GM12864 (cell line): Measurements from ENCODE around the gene HIP1R.

Source experiments
- DNase-seq: peaks from one replicate; pipeline ENCODE4 v3.0.0-alpha.2; 2011; ENCODE audit warnings: low read depth
- H3K4me3 ChIP-seq: 2 replicates; pipeline ENCODE4 v1.5.1; 2011; ENCODE audit warnings: mild to moderate bottlenecking, low read depth, low read length, control low read depth
- TF ChIP-seq, protein P1 (sequence below): IDR thresholded peaks from 2 replicates; pipeline ENCODE4 v1.5.1; 2011; ENCODE audit warnings: low read depth, mild to moderate bottlenecking, moderate library complexity, low read length, control low read depth, inconsistent platforms; ENCODE audit errors: missing control alignments

The HIP1R gene

DNA sequence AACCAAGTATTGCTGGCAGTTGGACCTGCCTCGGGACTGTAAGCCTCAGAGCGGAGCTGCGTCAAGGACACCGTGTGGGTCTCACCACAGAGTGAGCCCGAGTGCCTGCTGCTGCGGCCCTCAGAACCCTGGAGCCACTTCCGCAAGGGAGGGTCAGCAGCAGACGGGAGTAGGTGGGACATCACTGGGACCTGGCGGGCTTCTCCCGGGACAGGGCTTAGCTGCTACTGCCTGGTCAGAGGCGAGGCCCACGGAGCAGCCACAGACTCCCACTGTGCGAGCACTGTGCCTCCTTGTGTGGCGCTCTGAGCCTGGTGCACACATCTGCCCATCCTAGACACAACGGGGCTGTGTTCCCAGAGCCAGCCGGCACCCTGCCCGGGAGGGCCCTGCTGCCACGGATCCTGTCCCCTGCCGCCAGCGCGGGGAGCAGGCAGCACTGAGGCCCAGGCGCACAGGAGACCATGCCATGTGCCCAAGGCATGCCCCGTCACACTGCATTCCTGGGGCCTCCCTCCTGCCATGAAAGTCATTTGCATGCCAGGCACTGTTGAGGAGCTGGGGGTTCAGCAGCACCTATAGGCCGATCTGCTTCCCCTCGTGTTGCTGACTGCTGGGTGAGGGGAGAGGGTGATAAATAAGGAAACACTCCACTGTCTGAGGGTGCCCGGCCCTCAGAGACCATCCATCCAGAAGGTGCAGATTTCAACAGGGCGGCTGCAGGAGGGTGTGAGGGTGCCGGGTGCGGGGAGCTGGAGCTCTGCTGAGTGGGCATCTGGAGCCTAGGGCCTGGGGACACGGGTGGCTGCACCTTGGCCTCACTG, 10.0 kb downstream of the HIP1R start:
- no peak overlapping the region for H3K4me3 ChIP-seq
- DNase-seq: no peak
- TF ChIP-seq, protein P1, sequence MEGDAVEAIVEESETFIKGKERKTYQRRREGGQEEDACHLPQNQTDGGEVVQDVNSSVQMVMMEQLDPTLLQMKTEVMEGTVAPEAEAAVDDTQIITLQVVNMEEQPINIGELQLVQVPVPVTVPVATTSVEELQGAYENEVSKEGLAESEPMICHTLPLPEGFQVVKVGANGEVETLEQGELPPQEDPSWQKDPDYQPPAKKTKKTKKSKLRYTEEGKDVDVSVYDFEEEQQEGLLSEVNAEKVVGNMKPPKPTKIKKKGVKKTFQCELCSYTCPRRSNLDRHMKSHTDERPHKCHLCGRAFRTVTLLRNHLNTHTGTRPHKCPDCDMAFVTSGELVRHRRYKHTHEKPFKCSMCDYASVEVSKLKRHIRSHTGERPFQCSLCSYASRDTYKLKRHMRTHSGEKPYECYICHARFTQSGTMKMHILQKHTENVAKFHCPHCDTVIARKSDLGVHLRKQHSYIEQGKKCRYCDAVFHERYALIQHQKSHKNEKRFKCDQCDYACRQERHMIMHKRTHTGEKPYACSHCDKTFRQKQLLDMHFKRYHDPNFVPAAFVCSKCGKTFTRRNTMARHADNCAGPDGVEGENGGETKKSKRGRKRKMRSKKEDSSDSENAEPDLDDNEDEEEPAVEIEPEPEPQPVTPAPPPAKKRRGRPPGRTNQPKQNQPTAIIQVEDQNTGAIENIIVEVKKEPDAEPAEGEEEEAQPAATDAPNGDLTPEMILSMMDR: no peak

DNA sequence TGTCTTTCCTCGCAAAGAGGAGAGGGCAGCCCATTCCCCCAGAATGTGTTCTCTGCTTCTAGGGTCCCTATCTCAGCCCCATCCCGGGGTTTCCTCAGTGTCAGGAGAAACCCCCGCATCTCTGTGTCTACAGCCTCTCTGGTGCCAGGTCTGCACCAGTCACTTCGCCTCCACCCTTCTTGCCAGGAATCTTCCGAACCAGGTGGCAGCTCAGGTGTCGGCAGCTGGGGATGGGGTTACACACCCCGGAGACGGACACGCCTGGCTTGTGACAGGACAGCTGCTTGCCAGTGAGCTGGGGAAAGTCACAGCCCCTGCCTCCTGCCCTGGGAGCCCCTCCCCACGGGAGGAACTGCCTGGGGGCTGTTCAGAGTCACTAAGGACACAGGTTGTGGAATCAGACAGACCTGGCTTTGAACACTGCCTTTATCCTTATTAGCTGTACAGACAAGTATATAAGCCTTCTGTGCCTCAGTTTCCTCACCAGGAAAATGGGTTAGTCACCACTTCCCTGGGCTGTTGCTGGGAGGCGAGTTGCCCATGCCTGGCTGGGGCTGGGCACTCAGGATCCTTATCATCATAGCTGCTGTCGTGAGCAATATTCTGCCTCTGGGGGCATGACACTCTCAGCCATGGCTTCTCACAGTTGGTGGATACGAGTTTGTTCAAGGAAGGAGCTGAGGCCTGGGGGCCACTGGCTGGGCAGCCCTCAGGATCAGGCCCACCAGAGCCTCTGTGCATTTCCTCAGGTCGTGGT, 10.8 kb downstream of the HIP1R start:
- no peak for DNase-seq
- TF ChIP-seq, protein P1: no peak

DNA sequence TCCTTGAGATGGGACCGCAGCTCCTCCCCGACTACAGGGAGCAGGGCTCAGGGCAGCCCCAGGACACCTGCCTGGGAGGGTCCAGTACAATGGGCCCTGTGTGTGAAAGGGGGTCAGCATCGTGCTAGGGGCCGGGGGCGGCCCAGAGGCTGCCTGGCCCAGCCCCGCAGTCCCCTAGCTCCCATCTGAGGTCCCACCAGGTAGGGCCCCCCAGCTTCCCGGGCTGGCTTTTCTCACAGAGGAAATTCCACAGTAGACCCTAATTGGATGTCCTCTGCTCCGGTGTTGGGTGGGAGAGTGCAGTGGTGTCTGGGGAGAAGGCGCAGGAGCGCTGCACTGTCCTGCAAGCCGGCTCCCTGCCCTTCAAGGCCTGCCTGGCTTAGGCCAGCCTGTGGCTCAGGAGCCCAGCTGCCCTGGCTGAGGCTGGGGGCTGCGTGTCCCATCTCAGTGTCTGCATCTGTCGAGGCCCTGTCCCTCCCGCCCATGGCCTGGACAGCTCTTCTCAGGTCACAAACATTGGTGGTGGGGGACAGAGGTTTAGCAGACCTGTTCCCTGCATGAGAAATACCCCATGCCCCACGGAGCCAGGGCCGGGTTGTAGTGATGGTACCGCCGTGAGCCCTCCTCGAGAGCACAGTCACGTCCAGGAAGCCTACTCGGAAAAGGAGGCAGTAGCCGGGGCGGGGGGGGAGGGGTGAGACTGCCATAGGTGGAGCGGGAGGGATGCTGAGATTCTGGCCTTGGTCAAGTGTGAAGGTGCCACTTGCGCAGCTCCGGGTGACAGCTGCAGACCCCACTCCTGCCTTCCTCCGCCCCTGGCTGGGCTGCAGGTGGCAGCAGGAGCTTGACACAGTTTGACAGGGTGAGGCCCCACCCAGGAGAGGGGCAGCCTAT, 11.6 kb downstream of the HIP1R start:
- TF ChIP-seq, protein P1: no peak
- no peak for DNase-seq

More for the DNA sequence above, 10.8 kb downstream of the HIP1R start:
- H3K4me3 ChIP-seq: no peak overlapping the region

DNA sequence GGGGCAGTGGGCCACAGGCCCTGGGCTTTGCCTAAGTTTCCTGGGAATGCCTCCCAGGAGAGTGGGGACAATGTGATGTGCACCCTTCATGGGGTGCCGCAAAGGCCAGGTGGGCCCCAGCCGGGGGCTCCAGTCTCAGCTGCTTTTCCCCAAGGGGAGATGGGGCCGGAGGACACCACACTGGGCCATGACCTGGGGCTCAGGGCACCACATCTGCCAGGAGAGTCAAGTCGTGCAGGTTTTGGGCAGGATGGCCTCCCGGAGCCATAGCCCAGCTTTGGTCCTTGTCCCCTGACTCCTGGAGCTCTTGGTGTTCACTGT, 12.2 kb downstream of the HIP1R start:
- no peak for DNase-seq
- TF ChIP-seq, protein P1: no peak
- no peak overlapping the region for H3K4me3 ChIP-seq

More for the DNA sequence above, 11.6 kb downstream of the HIP1R start:
- H3K4me3 ChIP-seq: no peak overlapping the region

DNA sequence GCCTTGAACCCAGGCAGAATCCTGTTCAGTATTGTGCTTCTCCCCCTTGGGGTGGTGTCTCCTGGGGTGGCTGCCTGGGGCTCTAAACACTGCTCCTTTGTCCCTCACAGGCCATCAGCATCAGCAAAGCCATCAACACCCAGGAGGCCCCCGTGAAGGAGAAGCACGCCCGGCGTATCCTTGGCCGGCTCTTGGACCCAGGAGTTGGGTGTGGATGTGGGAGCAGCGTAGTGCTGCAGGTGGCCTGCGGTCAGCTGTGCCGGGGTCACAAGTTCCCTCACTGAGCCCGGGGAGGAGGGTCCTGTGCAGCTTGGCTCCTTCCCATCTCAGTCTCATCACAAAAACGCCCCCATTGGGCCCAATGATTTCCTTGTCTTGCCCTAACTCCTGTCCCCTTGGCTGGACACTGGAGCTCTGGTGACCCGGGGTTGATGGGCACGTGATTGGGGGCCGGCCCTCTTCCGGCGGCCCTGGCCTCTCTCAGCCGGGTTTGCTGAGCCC, 12.7 kb downstream of the HIP1R start:
- TF ChIP-seq, protein P1: no peak
- DNase-seq: no peak
- no peak overlapping the region for H3K4me3 ChIP-seq

DNA sequence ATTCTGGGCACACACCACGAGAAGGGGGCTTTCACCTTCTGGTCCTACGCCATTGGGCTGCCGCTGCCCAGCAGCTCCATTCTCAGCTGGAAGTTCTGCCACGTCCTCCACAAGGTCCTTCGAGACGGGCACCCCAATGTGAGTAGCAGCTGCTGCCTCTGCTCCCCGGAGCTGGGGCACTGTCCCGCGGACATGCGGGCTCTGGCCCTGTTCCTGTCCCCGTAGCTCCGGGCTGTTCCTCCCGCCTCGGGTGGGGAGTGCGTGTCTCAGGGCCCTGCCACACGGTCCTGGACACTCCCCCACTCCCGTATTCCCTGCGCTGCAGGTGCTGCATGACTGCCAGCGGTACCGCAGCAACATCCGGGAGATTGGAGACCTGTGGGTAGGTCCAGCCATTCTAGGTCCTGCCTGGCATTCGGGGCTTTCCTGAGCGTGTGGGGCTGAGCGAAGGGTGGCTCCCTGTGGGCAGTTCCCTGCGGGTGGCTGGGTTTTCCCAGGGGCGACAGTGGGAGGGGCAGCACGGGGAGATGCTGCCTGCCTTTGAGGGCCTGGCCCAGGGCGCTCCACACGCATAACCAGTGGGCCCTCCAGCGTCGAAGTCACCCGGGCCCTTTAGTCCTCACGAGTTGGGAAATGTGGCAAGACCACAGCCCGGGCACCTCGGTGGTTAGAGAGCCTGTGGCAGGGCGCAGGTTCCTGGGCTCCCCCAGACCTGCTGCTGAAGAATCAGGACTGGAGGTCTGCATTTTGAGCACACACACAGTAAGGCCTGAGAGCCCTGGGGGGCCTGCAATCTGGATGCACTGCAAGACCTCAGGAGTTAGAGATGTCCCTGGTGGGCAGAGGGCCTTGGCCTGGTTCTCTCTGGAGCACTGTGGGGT, 13.5 kb downstream of the HIP1R start:
- no peak for DNase-seq
- no peak overlapping the region for H3K4me3 ChIP-seq
- TF ChIP-seq, protein P1: no peak
